Stimulated activated naive CD8-positive, alpha-beta T cell treated with anti-CD3 and anti-CD28 coated beads, Interleukin-15, Interleukin-2, amounts not matched to agents 100 U/mL and 50 U/mL, for 24 hours (primary cell): ENCODE measurements around the gene CDCA7.
"Not testable (repeated sequence)": the region's sequence is repeated elsewhere in the genome, so short reads cannot be mapped to it uniquely, and the experiment has no call there.

Source experiments
- ATAC-seq: fragments of 150-1000 bp; cut with Tn5 transposase; one replicate; pipeline ENCODE4 v1.10.0; 2021
- DNase-seq: peaks from one replicate; pipeline ENCODE4 v3.0.0; 2021

The CDCA7 gene

DNA sequence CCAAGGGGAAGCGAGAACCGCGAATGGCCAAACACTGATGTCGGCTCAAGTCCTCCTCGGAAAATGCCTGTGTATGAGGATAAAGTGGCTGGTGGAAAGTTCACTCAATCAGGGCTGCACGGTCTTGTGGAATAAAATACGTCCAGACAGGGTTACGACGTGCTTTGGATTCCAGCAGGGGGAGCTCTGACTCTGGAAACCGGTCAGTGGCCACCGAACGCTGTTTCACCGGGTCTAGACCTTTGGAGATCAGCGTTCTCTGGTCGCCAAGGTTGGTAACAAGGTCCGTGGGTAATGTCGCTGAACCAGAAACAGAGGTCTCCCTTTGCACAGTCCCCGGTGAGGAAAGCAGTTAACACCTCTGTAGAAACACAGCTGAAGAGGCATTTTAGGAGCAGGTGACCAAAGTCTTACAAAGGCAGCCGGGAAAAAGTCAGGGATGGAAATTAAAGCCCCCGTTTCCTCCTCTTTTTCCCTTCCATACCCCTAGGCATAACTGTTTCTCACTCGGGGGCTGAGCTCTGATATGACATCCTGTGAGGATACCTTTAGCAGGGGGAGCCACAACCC lies 47.8 kb downstream of the CDCA7 start:
- DNase-seq (peak; percentile 76), ATAC-seq (peak; percentile 87)

DNA sequence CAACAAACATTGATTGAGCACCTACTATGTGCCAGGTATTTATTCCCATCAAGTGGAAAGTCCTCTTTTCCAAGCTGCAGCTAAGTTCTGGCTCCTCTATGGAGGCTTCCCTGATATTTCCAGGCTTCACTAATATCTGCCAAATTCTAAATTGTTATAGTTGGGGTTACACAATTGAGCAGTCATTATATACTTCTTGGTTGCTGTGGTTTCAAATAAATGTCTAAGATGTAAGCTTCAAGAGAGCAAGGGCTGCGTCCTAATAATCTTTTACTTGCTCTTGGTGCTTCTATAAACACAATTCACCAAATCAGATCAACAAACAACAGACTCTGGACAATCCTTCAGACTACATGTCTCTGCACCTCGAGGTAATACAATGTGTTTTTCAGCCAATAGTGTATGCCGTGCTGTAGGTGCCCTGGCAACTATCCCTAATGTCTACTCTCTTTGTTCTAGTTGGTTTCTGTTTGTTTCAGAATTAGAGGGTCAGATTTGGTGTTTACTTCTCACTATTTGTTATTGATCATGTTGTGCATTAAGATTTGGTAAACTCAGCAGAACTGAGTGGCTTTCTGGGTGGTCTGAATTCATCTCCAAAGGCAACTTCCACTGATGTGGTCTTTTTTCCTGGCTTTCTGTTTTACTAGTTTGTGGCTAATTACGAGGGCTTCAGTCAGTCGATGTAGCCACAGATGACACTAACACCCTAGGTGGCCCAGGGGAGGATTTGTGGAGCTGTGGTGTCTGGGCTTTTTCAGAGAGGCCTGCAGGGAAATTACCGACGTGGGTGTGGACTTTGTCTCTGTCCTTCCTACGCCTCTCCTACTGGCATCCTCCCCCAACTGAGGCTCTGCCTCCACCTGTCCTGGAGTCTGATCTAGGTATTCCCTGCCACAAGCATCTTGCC lies 50.4 kb downstream of the CDCA7 start:
- ATAC-seq = no peak
- DNase-seq = no peak

DNA sequence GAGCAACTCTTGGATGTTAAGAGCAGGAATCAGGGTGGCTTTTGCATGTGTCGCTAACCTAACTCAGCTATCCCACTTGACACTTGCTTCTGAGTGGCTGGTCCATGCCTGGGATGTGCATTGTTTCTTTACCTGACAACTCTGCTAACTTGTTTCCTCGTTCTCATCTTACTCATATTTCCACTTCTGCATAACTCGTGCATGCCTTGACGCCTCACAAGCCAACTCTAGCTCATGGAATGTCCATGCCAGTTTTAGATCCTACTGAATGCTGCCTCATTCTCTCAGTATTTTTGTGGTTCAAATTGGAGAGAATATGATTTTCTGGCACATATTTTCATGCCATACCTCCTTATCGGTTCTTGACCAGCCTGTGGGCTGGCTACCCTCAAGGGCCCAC lies 52.5 kb downstream of the CDCA7 start:
- DNase-seq = no peak
- ATAC-seq = no peak

DNA sequence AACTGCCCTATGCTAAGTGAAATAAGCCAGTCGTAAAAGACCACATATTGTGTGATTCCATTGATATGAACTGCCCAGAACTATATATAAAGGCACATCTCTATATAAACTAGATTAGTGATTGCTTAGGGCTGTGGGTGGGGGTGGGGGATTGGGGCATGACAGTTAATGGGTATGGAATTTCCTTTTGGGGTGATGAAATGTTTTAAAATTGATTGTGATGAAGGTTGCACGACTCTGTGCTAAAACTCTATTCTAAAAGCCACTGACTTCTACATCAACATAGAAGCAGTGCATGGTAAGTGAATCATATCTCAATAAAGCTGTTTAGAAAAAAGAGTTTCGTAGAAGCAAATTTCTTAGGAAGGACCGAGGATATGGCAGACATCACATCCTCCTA lies 53.0 kb downstream of the CDCA7 start:
- DNase-seq (no peak), ATAC-seq (no peak)

DNA sequence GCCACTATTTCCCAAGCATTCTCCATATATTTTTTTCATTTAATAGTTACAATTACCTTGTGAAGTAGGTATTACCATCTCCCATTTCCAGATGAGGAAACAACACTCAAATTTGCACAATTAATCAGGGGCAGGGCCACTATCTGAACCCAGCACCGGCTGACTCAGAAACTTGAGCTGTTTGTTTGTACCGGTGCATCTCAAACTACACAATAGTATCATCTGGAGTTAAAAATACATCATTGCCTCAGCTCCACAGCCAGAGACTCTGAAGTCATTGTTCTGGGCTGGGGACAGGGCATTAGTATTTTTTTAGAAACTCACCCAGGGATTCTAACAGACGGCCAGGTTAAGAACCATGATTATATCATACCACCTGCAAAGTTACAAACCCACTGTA lies 55.9 kb downstream of the CDCA7 start:
- ATAC-seq = no peak
- no peak for DNase-seq

DNA sequence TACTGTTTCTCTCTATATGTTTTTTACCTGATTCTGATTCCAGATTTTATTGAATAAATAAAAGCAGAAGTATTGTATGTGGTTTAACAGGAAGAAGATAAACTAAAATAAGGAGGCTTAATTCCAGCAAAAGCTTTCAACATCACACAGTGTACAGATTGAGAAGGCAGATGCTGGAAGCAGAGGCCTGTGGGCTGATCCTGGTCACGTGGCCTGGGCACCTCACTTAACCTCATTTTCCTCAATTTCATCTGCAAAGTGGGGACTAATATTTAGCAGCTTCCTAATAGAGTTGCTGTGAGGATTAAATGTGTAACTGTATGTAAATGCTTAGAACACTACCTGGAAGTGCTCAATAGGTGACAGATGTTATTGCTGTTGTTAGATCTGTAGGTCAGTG lies 58.0 kb downstream of the CDCA7 start:
- no peak for DNase-seq
- no peak for ATAC-seq

DNA sequence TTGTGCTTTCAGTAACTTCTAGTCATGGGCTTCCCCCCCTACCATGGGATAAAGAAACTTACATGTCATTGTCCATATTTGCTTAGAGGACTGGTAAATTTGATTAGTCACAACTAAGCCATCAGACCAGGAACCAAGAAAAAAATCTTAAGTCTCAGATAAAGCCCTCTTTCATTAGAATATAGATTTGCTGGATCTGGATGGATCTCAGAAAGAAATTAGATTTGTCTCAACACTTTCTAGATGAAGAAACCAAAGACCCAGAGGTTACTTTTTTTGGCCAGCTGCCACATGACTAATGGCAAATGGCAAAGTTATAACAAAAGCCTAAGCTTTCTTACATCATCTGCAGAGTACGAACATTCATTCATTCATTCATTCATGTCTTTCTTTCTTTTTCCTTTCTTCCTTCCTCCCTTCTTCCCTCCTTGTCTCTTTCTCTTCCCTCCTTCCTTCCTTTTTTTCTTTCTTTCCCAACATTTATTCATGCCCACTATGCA lies 60.2 kb downstream of the CDCA7 start:
- no peak for ATAC-seq
- no peak for DNase-seq

DNA sequence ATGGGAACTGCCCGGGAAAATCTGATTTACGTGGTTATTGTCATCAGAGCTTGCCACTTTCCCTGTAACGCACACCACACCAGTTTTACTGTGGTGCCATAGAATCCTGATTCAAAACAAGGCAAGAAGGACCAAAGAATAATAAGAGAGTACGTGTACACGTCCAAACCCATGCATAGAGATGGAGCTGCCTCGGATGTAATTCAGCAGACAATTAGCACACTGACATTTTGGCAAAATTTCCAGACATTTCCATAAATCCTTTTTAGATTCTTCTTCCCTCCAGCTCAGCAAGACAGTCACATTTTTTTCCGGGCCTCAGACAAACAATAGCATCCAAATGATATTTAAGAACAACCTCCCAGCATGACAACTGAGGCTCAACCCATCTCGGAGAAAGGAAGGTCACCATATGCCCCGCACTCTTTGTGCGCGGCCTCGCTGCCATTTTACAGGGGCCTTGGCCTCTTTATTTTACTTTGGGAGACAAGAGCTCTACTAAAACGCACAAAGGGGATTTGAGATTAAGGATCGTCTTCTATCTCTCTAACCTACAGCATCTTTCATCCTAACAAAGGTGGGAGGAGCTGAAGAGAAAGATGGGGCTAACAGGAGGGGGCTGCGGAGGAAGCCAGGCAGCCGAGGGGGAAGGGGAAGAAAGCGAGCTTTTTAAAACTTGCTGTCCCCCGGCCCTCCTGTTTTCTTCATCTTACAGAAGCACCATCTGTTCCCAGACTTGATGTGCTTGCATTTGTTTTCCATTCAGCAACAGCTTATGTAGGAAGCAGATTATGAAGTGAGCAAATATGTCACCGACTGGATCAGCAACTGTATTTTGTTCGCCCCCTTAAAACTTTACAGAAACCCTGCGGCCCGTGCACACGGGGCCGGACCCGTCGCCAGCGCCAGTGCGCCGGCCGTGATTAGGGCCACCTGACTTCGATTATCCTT lies 61.0 kb downstream of the CDCA7 start:
- ATAC-seq = no peak
- no peak for DNase-seq

DNA sequence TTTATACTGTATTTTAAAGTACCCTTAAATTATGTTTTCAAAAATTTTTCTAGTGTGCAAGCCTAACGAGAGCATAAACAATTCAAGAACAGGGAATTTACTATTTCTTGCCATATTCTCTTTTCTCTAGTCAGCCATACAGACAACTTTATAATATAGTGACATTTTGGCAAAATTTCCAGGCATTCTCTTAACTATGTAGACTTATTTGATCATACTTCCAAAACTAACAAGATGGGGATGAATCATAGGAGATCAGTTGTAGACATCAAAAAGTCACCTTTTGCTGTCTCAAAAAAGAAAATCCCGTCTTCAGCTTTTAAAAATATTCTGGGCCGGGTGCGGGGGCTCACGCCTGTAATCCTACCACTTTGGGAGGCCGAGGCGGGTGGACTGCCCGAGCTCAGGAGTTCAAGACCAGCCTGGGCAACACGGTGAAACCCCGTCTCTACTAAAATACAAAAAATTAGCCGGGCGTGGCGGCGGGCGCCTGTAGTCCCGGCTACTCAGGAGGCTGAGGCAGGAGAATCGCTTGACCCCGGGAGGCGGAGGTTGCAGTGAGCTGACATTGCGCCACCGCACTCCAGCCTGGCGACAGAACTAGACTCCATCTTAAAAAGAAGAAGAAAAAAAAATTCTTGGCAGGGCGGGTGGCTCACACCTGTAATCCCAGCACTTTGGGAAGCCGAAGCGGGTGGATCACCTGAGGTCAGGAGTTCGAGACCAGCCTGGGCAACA lies 61.9 kb downstream of the CDCA7 start:
- not testable (repeated sequence) for DNase-seq, ATAC-seq

DNA sequence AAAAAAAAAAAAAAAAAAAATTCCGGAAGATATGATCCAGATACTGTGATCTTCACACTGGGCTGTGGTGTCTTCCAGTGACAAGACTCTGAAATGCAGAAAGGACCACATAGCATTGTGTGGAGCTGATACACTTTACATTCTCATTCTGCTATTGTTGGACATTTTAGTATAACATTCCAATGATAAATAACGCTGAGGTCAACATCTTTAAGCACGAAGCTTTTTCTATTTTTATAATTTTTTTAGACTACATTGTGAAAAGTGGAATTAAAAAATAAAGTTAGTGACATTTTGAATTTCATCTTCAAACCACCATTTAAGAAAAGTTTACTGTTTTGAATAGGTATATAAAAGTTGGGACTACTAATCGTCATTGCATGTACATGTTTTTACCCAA lies 62.7 kb downstream of the CDCA7 start:
- no peak for ATAC-seq
- no peak for DNase-seq

DNA sequence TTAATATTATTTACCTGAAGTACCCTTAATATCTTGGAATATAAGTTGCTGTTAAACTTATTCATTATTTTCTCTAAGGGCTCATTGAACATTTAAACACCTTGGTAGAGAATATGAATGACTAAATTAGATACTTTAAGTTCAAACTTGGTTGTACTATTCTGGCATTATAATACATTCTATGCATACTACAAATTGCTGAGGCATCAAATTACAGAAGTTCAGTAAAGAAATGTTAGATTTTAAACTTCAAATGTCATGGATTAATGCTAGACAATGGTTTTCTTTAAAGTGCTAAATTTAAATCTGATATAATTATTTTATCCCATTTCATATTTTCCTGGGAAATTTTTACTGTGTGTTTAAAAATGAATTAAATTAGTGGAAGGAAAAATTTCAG lies 63.1 kb downstream of the CDCA7 start:
- DNase-seq = no peak
- ATAC-seq = no peak
